Measurements from ENCODE around the gene CUBN. TPM values are rescaled to one million over a fixed set of nuclear protein-coding genes. Genes with fewer than 3 reads are reported as not detected.

CUBN gene
- total and polyA plus RNA-seq, 8 donors: 1.5 to 6.8 (median 3.8) TPM

DNA sequence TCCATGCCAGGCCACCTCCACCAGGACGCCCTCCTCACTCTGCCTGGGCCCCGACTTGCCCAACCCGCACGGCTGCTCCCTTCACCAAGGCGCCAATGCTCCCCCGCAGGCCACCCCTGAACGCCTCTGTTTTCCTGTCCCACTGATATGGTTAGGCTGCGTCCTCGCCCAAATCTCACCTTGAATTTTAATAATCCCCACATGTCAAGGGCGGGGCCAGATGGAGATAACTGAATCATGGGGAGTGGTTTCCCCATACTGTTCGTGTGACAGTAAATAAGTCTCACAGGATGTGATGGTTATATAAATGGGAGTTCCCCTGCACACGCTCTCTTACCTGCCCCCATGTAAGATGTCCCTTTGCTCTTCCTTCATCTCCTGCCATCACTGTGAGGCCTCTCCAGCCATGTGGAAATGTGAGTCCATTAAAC is 342.2 kb downstream of the CUBN start:
- ATAC-seq: no peak
- Histone ChIP-seq H3K27ac (no peak overlapping the region), H3K4me3 (no peak overlapping the region), H3K36me3 (peaks cover 0 to 14% of the 10 kb centered on the region in 2 donors), H3K4me1 (no peaks in the 10 kb centered on the region), H3K9me3 (no peaks in the 10 kb centered on the region), H3K27me3 (no peaks in the 10 kb centered on the region)
- no peak for TF ChIP-seq CTCF (IDR thresholded peaks at IDR 0.05)
- peak in 1 of 4 donors; percentile 66 for DNase-seq
- intact Hi-C loops (cut with DNase I): no loop called here

GRCh38 chr10:16780338-16780880 is 349.2 kb downstream of the CUBN start:
- TF ChIP-seq CTCF (IDR thresholded peaks at IDR 0.05): no peak
- H3K27ac ChIP-seq: no peak overlapping the region
- intact Hi-C loops (cut with DNase I): no loop called here
- ATAC-seq: no peak
- DNase-seq: no peak
- H3K4me3 ChIP-seq: no peak overlapping the region
- H3K27me3 ChIP-seq: no peaks in the 10 kb centered on the region
- H3K9me3 ChIP-seq: no peaks in the 10 kb centered on the region
- peaks cover 0 to 25% of the 10 kb centered on the region in 2 donors for H3K36me3 ChIP-seq
- peaks cover 0 to 10% of the 10 kb centered on the region in 2 donors for H3K4me1 ChIP-seq

GRCh38 chr10:16779384-16779915 is 350.2 kb downstream of the CUBN start:
- no peak for ATAC-seq
- intact Hi-C loops (cut with DNase I): no loop called here
- peak in 2 of 4 donors; percentile 5 to 9 for DNase-seq
- TF ChIP-seq CTCF (IDR thresholded peaks at IDR 0.05): no peak
- Histone ChIP-seq H3K9me3 (no peaks in the 10 kb centered on the region), H3K4me3 (no peak overlapping the region), H3K27me3 (no peaks in the 10 kb centered on the region), H3K36me3 (peaks cover 0 to 25% of the 10 kb centered on the region in 2 donors), H3K27ac (no peak overlapping the region), H3K4me1 (peaks cover 0 to 10% of the 10 kb centered on the region in 2 donors)

- no peaks in the 10 kb centered on the region for H3K27me3 ChIP-seq
- no peaks in the 10 kb centered on the region for H3K9me3 ChIP-seq
- H3K27ac ChIP-seq: peak overlapping the region in 1 of 2 donors; percentile 20
- peaks cover 0 to 10% of the 10 kb centered on the region in 2 donors for H3K4me1 ChIP-seq
- H3K36me3 ChIP-seq: peaks cover 0 to 25% of the 10 kb centered on the region in 2 donors
- ATAC-seq (peak; percentile 78), DNase-seq (peak in 2 of 4 donors; percentile 40 to 54)
- no peak overlapping the region for H3K4me3 ChIP-seq
- peak; percentile 66 to 71 for TF ChIP-seq CTCF (IDR thresholded peaks at IDR 0.05)
- intact Hi-C loops (cut with DNase I): no loop called here
Observed at GRCh38 chr10:16777473-16778370, 351.9 kb downstream of the CUBN start.

DNA sequence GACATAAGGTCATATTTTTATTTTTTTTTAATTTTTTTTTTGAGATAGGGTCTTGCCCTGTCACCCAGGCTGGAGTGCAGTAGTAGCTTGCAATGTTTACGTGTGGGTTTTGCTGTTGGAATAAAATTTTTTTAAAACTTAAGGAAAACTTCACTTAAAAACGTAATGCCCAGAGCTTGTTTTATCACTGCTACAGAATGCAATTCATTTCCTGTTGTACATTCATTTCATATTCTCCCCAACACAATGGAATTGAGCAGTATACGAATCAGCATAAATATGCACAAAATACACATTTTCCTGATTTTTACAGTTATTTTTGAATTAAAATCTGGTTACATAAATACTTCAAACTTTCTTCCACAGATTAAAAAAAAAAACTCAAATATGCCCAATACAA is 352.7 kb downstream of the CUBN start:
- Histone ChIP-seq H3K4me1 (peaks cover 0 to 10% of the 10 kb centered on the region in 2 donors), H3K4me3 (no peak overlapping the region), H3K27ac (no peak overlapping the region), H3K36me3 (peaks cover 0 to 25% of the 10 kb centered on the region in 2 donors), H3K9me3 (no peaks in the 10 kb centered on the region), H3K27me3 (no peaks in the 10 kb centered on the region)
- intact Hi-C loops (cut with DNase I): no loop called here
- TF ChIP-seq CTCF (IDR thresholded peaks at IDR 0.05): no peak
- ATAC-seq (no peak), DNase-seq (no peak)
